ENCODE results near the gene PACS2. TPM values are rescaled to one million over a fixed set of nuclear protein-coding genes. Genes with fewer than 3 reads are reported as not detected.

The PACS2 gene
- total RNA-seq, 2 donors from 2014 or later = 55.0 to 59.7 TPM

DNA sequence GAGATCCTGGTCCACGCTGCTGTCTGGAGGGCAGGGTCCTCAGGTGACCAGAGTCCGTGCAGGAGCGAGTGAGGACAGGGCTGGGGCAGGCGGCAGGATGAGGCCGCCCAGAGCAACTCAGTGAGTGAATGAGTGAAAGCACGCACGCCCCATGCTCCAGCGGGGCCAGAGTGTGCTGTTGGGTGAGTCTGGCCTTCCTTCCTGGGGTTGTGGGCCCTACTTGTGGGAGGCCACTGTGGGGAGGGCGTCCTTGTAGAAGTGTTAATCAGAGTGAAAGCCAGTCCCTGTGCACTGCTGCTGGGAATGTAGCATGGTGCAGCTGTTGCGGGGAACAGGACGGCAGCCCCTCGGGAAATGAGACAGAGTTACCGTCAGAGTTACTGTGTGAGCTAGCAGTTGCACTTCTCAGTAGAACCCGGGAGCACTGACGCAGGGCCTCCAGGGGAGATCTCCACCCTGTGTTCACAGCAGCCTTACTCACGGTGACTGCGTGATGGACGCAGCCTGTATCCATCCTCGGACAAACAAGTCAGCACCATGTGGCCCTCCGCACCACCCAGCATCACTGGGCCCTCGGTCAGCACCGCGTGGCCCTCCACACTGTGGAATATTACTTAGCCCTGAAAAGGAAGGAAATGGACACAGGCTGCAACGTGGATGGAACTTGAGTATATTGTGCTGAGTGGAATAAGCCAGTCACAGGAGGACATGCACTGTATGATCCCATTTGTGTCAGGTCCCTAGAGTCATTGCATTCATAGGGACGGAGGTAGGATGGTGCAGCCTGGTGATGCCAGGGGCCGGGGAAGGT is 22.1 kb downstream of the PACS2 start:
- H3K27me3 ChIP-seq = no peaks in the 10 kb centered on the region
- H3K4me1 ChIP-seq = peaks cover 0 to 85% of the 10 kb centered on the region in 2 donors
- H3K9me3 ChIP-seq = no peaks in the 10 kb centered on the region
- TF ChIP-seq CTCF (IDR thresholded peaks at IDR 0.05) = no peak
- H3K36me3 ChIP-seq = no peaks in the 10 kb centered on the region
- DNase-seq (ENCODE audit: low spot score) = no peak
- peak overlapping the region; percentile 76 to 81 for H3K27ac ChIP-seq
- no peak overlapping the region for H3K4me3 ChIP-seq

DNA sequence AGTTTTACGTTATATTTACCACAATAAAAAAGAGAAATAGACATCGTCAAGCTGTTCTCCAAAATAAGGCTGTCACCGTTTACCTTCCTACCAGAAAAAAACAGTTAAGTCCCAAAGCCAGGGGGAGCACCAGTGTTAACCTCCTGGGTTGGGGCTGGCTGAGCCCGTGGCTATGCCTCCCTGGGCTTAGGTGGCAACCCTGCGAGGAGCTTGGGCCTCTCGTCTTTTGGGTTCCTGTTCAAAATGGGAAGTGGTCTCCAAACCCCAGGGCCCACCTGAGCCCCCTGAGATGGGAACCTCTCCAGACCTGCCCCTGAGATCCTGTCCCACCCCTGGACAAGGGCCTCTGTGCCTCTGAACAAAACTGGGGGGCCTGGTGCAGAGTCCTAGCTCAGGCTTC is 22.9 kb downstream of the PACS2 start:
- peaks cover 0 to 82% of the 10 kb centered on the region in 2 donors for H3K4me1 ChIP-seq

GRCh38 chr14:105337966-105338741 is 23.6 kb downstream of the PACS2 start:
- Histone ChIP-seq H3K4me3 (no peak overlapping the region), H3K36me3 (no peaks in the 10 kb centered on the region), H3K27me3 (no peaks in the 10 kb centered on the region), H3K27ac (peak overlapping the region; percentile 55 to 75), H3K9me3 (no peaks in the 10 kb centered on the region), H3K4me1 (peaks cover 0 to 80% of the 10 kb centered on the region in 2 donors)
- TF ChIP-seq CTCF (IDR thresholded peaks at IDR 0.05) = no peak
- no peak for DNase-seq (ENCODE audit: low spot score)

More for the DNA sequence above, 22.9 kb downstream of the PACS2 start:
- no peak for DNase-seq (ENCODE audit: low spot score)
- H3K27ac ChIP-seq = peak overlapping the region; percentile 55 to 75
- no peaks in the 10 kb centered on the region for H3K27me3 ChIP-seq
- no peaks in the 10 kb centered on the region for H3K9me3 ChIP-seq
- no peaks in the 10 kb centered on the region for H3K36me3 ChIP-seq
- no peak overlapping the region for H3K4me3 ChIP-seq
- no peak for TF ChIP-seq CTCF (IDR thresholded peaks at IDR 0.05)

DNA sequence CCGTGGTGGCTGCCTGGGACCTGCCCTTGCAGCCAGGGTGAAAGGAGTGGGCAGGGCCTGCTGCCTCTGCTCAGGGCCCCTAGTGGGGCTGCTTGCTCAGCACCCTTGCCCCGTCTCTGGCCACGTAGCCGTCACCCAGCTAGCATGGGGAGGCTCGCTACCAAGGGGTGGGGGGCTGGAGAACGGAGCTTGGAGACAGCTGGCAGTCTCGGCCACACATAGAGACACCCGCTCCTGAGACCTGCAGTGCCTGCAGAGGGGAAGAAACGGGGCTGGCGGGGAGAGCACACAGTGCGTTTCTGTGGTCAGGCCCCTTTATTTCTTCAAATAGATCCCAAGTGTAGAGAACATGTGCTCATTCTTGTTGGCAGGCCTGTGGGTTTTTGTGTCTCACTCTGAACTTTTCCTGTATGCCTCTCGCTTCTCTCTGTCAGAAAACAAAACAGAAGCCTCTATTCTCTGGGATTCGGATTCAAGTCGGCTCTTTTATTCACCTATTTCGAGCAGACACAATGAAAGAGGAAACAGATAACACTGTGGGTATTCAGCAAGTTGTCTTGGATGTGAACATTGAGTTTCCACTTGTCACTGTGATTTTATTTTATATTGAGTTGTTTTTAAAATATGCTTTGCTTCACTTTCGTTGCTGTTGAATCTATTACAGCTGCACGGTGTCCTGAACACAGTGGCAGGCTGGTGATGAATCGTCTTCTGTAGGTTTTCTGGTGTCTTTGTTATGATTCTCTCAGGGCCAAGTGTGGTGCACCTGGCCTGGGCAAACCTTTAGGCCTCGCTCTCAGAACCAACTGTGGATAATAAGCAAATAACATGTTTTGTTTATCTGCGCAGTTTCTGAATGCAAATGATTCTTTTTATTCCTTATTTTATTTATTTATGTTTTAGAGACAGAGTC is 26.5 kb downstream of the PACS2 start:
- Histone ChIP-seq H3K36me3 (no peaks in the 10 kb centered on the region), H3K4me3 (no peak overlapping the region), H3K9me3 (no peaks in the 10 kb centered on the region), H3K27me3 (no peaks in the 10 kb centered on the region), H3K27ac (peak overlapping the region; percentile 49 to 67), H3K4me1 (peaks cover 0 to 57% of the 10 kb centered on the region in 2 donors)
- no peak for DNase-seq (ENCODE audit: low spot score)
- TF ChIP-seq CTCF (IDR thresholded peaks at IDR 0.05) = no peak

DNA sequence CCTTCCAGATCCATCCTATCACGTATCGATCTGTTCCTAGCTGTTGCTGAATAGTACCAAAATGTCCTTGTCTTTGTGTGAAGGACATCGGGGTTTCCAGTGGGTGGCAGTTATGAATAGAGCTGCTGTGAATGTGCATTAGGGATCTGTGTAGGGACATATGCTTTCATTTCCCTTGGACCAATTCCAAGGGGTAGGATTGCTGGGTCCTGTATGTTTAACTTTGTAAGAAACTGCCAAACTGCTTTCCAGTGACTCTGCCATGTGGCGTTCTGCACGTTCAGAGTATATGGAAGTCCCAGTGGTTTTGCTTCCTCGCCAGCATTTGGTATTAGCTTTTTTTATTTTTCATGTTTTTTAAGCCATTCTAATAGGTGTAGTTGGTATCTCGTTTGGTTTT is 28.6 kb downstream of the PACS2 start:
- H3K4me1 ChIP-seq = peaks cover 0 to 45% of the 10 kb centered on the region in 2 donors

More for the DNA sequence above, 28.6 kb downstream of the PACS2 start:
- no peak for TF ChIP-seq CTCF (IDR thresholded peaks at IDR 0.05)
- no peak for DNase-seq (ENCODE audit: low spot score)
- Histone ChIP-seq H3K36me3 (no peaks in the 10 kb centered on the region), H3K27ac (peak overlapping the region; percentile 13 to 17), H3K27me3 (no peaks in the 10 kb centered on the region), H3K4me3 (no peak overlapping the region), H3K9me3 (no peaks in the 10 kb centered on the region)
